Effector CD4-positive, alpha-beta T cell (primary cell): Measurements from ENCODE around the gene MAEA.

Source experiments
- DNase-seq: peaks from one replicate; pipeline ENCODE4 v3.0.0-alpha.2; 2020
- total RNA-seq: gene quantifications from one replicate; lab custom pipeline; 2026; lab: John Stamatoyannopoulos, UW

Gene MAEA
- 45.6 reads per million, percentile 66 among the genes with 10 or more reads in this experiment for total RNA-seq

DNA sequence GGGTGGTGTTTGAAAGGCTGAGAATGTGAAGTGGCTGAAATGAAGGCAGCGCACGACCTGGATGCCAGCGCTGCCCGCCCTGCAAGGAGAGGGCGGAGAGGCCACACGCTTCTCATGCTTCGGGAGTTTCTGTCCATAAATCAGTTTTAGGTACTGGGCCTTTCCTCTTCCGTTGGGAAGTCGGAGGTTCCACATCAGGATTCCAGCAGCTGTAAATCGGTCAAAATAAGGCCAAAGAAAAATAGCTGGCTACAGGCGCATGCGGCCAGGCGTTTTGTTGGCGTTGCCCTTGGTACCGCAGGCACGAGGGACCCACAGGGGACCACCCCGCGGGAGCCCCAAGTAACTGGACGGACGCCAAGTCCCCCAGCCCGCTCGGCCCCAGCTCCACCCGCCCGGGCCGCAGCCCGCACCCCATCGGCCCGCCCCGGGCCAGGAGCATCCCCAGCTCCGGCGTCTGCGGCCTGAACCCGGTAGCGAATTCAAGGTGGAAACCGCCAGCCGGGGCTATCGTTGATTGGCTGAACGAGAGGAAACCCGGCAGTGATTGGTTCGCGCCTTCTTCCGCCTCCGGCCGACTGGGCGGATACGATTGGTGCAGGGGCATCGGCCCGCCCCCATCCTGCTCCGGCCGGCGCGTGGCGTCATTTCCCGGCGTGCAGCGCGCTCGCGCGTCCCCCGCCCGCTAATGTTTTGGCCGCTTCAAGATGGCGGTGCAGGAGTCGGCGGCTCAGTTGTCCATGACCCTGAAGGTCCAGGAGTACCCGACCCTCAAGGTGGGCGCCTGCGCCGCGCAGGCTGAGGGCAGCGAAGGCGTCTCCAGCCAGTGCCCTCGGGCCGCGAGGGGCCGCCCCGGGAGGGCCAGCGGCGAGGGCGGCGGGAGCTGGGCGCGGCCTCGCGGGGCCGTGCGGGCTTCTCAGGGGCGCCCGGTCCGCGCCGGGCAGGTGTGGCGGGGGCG, at the start of gene MAEA:
TSS of gene MAEA (plus strand) at position 685 of the 958 bp plus-strand sequence. CDS start at position 708, 23 bp downstream.
- DNase-seq = peak; percentile 96

GRCh38 chr4:1239950-1240307, 49.8 kb upstream of the MAEA start:
- no peak for DNase-seq

DNA sequence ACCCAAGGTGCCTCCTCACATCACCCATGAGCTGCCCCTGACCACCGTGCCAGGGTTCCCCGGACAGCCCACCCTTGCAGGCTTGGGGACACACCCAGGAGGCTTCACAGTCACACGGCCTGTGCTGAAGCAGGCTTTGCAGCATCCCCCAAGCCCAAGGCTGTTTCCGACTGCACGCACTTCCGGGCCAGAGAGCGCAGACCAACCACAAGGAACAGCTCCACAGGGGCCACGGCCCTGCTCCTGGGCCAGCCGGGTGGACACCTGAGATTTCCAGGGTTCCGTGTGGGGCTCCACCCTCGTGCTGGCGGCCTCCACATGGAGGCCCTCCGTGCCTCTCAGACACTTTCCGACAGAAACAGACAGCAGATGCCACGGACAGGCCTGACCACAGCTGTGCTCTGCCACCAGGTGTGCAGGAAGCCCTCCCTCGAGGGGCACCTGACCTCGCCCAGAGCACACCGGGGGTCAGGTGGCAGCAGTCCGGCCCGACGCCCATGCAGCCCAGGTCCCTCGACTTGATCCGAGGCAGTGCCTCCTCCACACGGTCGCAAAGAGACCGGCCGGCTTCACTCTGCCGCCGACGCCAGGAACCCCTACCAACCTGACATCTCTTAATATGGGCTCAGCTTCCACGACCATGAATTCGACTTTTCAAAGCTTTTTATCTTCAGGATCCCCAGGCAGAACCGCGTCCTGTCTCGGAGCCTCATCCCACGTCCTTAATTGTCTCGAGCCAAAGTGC, 48.8 kb upstream of the MAEA start:
- DNase-seq = no peak

DNA sequence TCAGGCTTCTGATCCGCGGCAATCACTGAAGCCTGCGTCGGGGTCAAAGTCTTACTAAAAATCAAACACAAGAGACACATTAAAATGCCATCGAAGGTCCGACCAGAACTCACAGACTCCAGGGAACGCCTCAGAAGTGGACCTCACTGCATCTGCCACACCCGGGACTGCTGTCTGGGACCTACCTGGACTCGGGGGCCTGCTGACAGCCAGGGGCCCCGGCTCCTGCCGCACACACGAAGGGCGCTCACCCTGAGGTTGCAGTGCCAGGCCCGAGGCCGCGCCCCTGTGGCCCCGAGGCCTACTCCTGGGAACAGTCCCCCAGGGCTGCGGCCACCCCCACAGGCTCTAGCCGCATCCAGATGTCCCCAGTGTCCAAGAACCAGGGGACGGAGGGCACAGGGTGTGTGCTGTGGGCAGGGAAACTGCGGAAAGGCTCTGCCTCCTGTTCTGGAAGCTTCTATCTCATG, 48.2 kb upstream of the MAEA start:
- DNase-seq = no peak

DNA sequence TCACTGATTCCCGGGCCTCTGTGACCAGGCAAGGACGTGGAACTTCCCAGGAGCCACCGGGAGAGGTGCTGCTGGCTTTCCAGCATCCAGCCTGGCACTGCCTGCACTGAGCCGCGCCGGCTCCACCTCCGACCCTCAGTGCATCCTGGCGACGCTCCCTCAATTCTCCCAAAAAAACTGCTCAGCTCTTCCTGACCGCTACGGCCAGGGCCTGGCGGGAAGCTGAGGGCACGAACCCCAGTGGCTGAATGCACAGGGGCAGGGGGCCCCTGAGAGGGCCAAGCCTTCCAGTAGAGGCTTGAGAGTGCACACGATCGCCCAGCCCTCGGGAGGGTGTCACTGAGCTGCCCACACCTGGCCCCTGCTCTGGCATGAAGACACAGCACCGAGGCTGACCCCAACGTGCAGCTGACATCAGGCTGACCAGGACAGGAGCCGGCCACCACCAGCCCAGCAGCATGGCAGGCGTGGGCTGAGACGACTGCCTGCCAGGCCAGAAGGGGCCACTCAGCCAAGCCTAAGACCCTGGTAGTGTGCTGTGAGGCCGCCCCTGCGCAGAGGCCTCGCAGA, 47.7 kb upstream of the MAEA start:
- no peak for DNase-seq

DNA sequence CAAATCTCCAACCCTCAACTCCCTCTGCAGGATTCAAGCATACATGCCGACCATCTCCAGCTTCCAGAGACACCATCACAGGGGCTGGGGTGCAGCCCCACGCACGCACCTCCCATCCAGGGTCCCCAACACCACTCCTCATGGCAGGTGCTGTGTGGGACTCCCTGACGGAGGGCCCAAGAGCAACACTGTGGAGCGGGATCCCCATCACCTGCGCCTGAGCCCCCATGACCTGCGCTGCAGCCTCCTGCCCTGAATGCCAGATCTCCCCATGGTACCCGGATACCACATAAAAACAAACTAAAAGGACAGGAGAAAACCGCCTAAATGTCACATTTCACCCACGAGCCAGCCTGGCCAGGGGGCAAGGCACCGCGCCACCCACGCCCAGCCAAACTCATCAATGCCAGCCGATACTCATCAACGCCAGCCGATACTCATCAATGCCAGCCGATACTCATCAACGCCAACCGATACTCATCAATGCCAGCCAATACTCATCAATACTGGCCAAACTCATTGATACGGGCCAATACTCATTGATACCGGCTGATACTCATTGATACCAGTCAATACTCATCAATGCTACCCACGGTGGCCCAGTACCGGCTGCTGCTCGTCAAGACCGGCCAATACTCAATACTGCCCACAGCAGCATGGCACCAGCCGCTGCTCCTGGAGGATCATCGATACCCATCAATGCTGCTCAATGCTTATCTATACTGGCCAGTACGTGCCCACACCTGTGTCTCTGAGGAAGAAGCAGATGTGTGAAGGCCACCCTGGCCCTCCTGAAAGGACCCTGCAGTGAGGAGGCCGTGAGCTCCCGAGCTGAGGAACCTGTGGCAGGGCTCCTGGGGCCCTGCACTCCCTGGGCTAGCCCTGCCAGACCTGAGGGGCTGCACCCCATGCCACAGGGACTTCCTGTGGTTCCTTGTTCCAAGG, 46.9 kb upstream of the MAEA start:
- DNase-seq = no peak

- no peak for DNase-seq
Observed at GRCh38 chr4:1243451-1244080, 46.1 kb upstream of the MAEA start.

DNA sequence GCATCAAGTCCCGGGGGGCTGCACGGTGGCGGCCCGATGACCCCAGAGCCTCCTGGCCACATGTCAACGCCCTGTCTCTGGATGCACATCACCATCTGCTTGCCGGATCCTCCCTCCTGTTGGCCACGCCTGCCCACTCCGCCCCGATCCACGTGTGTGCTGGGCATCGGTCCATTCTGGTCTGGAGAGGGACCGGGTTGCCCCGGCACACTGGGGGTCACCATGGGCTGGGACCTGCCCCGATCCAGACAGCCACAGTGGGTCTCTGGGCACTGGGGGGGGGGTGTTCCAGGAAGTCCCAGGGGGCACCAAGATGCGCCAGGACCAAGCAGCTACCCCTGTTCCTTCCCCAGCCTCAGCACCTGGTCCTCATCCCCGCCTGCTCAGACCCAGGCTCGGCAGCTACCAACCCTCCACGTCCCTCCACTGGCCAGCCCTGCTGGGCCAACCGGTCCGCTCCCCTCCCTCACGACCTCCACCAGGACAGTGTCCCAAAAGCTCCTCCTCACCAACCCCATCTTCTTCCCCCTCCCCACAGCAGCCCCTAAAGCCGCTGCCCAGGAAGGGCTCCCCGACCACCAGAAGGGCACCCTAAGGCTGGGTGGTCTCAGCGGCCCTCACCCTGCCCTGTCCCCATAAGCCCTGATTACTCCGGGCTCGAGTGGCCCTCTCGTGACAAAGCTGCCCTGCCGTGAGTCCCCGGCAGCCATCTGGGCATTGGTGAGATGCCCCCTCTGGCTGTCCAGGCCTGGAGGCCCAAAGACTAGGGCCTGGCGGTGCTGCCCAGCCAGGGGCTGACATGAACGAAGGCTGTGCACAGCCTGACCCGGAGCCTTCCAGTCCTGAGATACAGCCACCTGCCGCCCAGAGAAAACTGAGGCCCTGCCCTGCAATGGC, 45.4 kb upstream of the MAEA start:
- DNase-seq = no peak

- DNase-seq = no peak
Observed at GRCh38 chr4:1244978-1245471, 44.7 kb upstream of the MAEA start.

- no peak for DNase-seq
Observed at GRCh38 chr4:1245481-1246051, 44.1 kb upstream of the MAEA start.

- no peak for DNase-seq
Observed at GRCh38 chr4:1246111-1246881, 43.4 kb upstream of the MAEA start.

DNA sequence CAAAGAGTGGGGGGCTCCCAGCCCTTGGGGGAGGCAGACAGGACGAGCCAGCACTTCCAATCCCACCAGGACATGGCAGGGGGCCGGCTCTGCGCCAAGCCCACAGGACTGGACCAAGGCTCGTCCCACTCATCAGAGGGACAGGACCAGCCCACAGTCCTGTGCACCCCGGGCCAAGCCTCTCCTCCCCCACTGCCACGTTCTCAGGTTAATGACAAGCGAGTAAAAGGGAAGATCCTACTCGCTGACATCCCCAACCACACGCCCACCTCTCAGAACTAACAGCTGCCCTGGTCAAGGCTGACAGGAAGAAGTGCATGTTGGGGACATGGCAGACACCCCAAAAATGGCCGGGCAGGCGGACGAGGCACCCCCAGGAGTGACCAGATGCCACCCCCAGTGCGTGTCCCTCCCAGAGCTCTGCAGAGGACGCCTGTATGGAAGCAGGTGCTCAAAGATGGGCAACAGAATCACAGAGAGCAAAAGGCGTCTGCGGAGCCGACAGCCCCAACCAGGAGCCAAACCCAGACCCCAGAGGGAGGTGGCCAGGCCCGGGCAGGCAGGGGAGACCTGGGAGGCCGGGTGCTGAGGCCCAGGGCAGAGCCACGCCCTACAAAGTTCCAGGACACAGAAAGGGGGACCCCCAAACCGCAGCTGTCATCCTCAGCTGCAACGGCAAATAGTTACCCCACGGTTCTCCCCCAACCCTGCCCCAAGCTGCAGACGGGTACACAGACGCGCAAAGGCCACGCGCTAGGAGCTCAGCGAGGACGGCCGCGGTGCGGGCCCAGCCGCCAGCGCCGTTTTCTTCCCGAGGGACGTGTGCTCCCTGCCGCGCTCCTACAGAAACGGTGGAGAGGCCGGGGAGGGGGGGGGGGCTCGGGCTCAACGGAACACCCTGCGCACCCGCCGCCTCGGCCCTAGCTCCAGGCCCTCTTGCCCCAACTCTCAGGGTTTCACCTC, 42.5 kb upstream of the MAEA start:
- no peak for DNase-seq

DNA sequence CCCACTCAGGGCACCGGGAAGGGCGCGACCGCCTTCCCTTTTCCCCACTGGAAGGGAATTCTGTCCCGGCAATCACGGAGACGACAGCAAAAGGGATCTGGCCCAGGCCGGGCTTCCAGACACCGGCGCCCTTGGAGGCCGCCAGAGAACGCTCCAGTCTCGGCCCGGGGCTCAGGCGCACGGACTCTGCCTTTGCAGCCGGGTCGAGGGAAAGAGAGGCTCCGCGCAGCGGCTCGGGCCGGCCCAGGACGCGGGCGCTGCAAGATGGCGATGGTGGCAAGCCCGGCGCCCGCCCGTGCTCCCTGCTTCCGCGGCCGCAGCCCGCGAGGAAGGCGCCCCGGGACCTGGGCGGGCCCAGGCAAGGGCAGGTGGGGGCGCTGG, 41.8 kb upstream of the MAEA start:
- no peak for DNase-seq

- peak; percentile 77 for DNase-seq
Observed at GRCh38 chr4:1248245-1249147, 41.2 kb upstream of the MAEA start, which contains the start of gene CTBP1. Gene CTBP1 (minus strand): TSS chr4:1249130. CDS start chr4:1241331, 7,799 bp downstream.

DNA sequence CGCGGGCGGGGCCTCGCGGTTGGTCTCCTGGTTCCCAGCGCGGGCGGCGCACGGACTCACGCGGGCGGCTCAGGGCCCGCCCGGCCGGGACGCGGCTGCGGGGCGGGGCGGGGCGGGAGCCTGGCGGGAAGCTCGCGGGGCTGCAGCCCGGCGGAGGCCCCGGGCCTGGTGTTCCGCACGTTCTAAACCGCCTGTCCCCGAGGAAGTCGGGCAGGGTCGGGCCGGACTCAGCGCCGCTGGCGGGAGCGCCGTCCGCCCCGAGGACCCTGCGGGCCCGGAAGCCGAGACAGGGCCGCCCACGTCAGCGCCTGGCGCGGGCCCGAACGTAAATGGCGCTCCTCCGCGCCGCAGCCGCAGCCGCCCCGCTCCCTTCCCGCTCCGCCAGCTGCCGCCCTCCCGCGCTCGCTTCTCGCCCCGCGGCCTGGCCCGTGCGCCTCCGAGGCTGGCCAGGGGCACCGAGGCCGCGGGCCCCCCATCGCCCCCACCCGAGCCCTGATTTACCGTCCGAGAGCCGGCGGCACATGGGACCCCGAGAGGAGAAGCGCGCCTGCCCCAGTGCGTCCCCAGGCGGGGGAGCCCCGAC, 40.5 kb upstream of the MAEA start:
- peak; percentile 79 for DNase-seq
